Esophagus squamous epithelium (tissue), 5 donors: Measurements from ENCODE around the gene AURKA. TPM values are rescaled to one million over a fixed set of nuclear protein-coding genes. Genes with fewer than 3 reads are reported as not detected.

Source experiments
- DNase-seq: peaks from one replicate; lab custom pipeline; 2025; lab: John Stamatoyannopoulos, UW
- H3K27ac ChIP-seq, 4 donors: fragments of 200-600 bp; sonication (generic); one replicate each; pipeline ENCODE4 v1.5.1; 2016 to 2019; ENCODE audit warnings: mild to moderate bottlenecking in 1 of 4
- H3K27me3 ChIP-seq, 4 donors: fragments of 200-600 bp; sonication (generic); 1 replicate in 3 of 4; 2 replicates in 1 of 4; pipeline versions ENCODE4 v1.5.1 to v1.6.0; 2017 to 2021; ENCODE audit warnings: antibody characterized with exemption in 1 of 4
- H3K36me3 ChIP-seq, 3 donors: fragments of 200-600 bp; sonication (generic); one replicate each; pipeline ENCODE4 v1.5.1; 2016 to 2019
- H3K4me1 ChIP-seq, 3 donors: fragments of 200-600 bp; sonication (generic); one replicate each; pipeline ENCODE4 v1.5.1; 2017 to 2019
- H3K4me3 ChIP-seq, 4 donors: fragments of 200-600 bp; sonication (generic); 1 replicate in 3 of 4; 2 replicates in 1 of 4; pipeline ENCODE4 v1.5.1; 2016 to 2019; ENCODE audit warnings: mild to moderate bottlenecking in 2 of 4, moderate library complexity in 1 of 4
- H3K9me3 ChIP-seq, 3 donors: fragments of 200-600 bp; sonication (generic); one replicate each; pipeline ENCODE4 v1.5.1; 2016 to 2019
- POLR2A ChIP-seq, 4 donors: fragments of 450-650 bp; IDR thresholded peaks; one replicate each; pipeline ENCODE4 v1.6.1; 2017; ENCODE audit warnings: antibody characterized with exemption in 4 of 4, mild to moderate bottlenecking in 4 of 4, moderate library complexity in 3 of 4
- WGBS, 2 donors: methylation state at CpG; one replicate each; pipeline ENCODE4 v1.1.5; 2018; 5-methylcytosine and 5-hydroxymethylcytosine counted together
- intact Hi-C: fragments of 100-400 bp; cut with DNase I; formaldehyde crosslinking; loops from one replicate; pipeline ENCODE4 v1.15.0; 2022
- total RNA-seq, 4 donors: library from RNA; depleted of rRNA; stranded (reverse); fragments of >200 nt; gene quantifications; one replicate each; pipeline ENCODE4 v1.1.0, GENCODE V29; 2016
- TF ChIP-seq, protein P1 (sequence below), 6 experiments: fragments of 450-650 bp in 4 of 6; fragments of 200-600 bp in 2 of 6; sonication (generic) in 2 of 6; IDR thresholded peaks; one replicate each; pipeline ENCODE4 v1.5.1; 2016 to 2019; ENCODE audit warnings: antibody characterized with exemption in 6 of 6, mild to moderate bottlenecking in 4 of 6, moderate library complexity in 4 of 6
- donor health status: DM: yes; HTN: yes; CAD: no.

Gene AURKA
- total RNA-seq, 4 donors from 2014 or later = 2.9 to 25.8 (median 12.3) TPM

GRCh38 chr20:56358600-56359211, 33.3 kb downstream of the AURKA start, which contains the start of gene FAM210B:
FAM210B (plus strand) TSS chr20:56358974; CDS start chr20:56359006, 32 bp downstream.
- peak in 2 of 4 donors; percentile 70 to 71 for TF ChIP-seq POLR2A (IDR thresholded peaks at IDR 0.05)
- TF ChIP-seq, protein P1, sequence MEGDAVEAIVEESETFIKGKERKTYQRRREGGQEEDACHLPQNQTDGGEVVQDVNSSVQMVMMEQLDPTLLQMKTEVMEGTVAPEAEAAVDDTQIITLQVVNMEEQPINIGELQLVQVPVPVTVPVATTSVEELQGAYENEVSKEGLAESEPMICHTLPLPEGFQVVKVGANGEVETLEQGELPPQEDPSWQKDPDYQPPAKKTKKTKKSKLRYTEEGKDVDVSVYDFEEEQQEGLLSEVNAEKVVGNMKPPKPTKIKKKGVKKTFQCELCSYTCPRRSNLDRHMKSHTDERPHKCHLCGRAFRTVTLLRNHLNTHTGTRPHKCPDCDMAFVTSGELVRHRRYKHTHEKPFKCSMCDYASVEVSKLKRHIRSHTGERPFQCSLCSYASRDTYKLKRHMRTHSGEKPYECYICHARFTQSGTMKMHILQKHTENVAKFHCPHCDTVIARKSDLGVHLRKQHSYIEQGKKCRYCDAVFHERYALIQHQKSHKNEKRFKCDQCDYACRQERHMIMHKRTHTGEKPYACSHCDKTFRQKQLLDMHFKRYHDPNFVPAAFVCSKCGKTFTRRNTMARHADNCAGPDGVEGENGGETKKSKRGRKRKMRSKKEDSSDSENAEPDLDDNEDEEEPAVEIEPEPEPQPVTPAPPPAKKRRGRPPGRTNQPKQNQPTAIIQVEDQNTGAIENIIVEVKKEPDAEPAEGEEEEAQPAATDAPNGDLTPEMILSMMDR (IDR thresholded peaks at IDR 0.05) = no peak
- DNase-seq = peak; percentile 55
- intact Hi-C loops = no loop called here
- Histone ChIP-seq H3K4me3 (peak within 1 kb of the TSS; percentile 69 to 96 (median 94)), H3K27ac (peak within 1 kb of the TSS; percentile 76 to 94 (median 88)), H3K27me3 (no peaks in the 10 kb centered on the region), H3K4me1 (peaks cover 12 to 51% (median 16%) of the 10 kb centered on the region in 3 donors), H3K9me3 (no peaks in the 10 kb centered on the region), H3K36me3 (peaks cover 0 to 16% (median 0%) of the 10 kb centered on the region in 3 donors)
- WGBS, 2 donors = 0% methylated on average over 1 to 3 of the region's 63 CpGs

- Histone ChIP-seq H3K27me3 (no peaks in the 10 kb centered on the region), H3K9me3 (no peaks in the 10 kb centered on the region), H3K36me3 (peaks cover 0 to 15% (median 0%) of the 10 kb centered on the region in 3 donors), H3K4me1 (peaks cover 12 to 49% (median 16%) of the 10 kb centered on the region in 3 donors), H3K4me3 (peak overlapping the region in 2 of 4 donors; percentile 69 to 91), H3K27ac (peak overlapping the region in 1 of 4 donors; percentile 19)
- DNase-seq = no peak
- WGBS, 2 donors = 46 to 72% methylated on average over 6 of the region's 6 CpGs
- TF ChIP-seq, protein P1 (IDR thresholded peaks at IDR 0.05) = no peak
- TF ChIP-seq POLR2A (IDR thresholded peaks at IDR 0.05) = no peak
- intact Hi-C loops = no loop called here
Observed at GRCh38 chr20:56358070-56358469, 33.9 kb downstream of the AURKA start.

GRCh38 chr20:56353356-56353755, 38.7 kb downstream of the AURKA start:
- WGBS, 2 donors = 69 to 70% methylated on average over 4 of the region's 4 CpGs
- TF ChIP-seq, protein P1 (IDR thresholded peaks at IDR 0.05) = no peak
- no peak for TF ChIP-seq POLR2A (IDR thresholded peaks at IDR 0.05)
- no peaks in the 10 kb centered on the region for H3K27me3 ChIP-seq

DNA sequence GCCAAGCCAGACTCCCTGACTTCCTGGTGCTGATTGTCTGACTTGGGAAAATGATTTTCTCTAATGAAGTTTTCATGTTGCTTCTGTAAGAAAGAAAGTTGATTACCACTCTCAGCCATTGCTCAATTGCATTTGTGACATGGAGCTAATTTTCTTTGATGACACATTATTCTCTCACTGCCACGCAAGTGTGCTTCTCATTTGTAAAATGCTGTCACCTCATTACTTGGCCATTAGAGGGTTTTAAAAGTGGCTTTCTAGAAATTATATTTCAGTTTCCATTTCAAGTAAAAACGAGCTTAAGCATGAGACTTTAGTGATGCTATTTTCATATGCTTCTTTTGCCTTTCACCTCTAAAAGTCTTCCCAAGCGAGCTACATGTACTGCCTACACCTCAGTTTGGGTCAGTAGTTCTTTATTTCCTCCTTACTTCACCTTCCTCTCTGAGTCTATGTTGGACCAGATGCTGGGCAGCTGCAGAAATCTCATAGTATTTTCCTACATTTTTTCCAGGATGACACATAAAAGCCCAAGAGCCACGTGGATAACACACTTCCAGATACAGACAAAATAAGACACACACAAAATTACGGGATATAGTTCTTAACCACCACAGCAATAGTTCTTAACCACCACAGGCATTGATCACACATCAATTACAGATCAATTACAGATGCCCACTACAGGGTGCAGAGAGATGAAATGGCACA, 39.5 kb downstream of the AURKA start:
- no peaks in the 10 kb centered on the region for H3K27me3 ChIP-seq
- H3K27ac ChIP-seq = no peak overlapping the region
- no peak for DNase-seq
- H3K4me1 ChIP-seq = peaks cover 0 to 8% (median 0%) of the 10 kb centered on the region in 3 donors
- no peaks in the 10 kb centered on the region for H3K36me3 ChIP-seq
- intact Hi-C loops = no loop called here
- TF ChIP-seq, protein P1 (IDR thresholded peaks at IDR 0.05) = no peak
- TF ChIP-seq POLR2A (IDR thresholded peaks at IDR 0.05) = no peak
- H3K9me3 ChIP-seq = no peaks in the 10 kb centered on the region
- H3K4me3 ChIP-seq = no peak overlapping the region
- WGBS, 2 donors = 56 to 65% methylated on average over 5 of the region's 5 CpGs

More at GRCh38 chr20:56353356-56353755, 38.7 kb downstream of the AURKA start:
- Histone ChIP-seq H3K36me3 (no peaks in the 10 kb centered on the region), H3K4me3 (no peak overlapping the region), H3K27ac (no peak overlapping the region), H3K9me3 (no peaks in the 10 kb centered on the region), H3K4me1 (peaks cover 0 to 11% (median 0%) of the 10 kb centered on the region in 3 donors)
- intact Hi-C loops = no loop called here
- no peak for DNase-seq

DNA sequence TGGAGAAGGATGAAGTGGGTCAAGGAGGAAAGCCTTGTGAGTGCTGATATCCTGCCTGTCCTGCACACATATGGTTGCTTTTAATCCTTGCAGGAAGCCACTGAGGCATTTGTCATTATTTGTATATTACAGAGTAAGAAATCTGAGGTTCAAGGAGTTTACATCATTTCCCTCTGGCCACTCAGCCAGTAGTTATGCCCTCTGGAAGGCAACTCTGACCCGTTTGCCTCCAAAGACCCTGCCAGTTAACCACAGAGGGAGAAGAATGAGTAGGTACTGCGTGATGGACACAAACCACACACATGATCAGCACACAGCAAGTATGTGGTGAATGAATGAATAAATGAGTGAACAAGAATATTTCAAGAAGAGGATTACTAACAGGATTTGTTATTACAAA, 41.2 kb downstream of the AURKA start:
- peaks cover 0 to 10% (median 0%) of the 10 kb centered on the region in 4 donors for H3K27me3 ChIP-seq
- intact Hi-C loops = no loop called here
- no peak overlapping the region for H3K4me3 ChIP-seq
- peaks cover 0 to 4% (median 0%) of the 10 kb centered on the region in 3 donors for H3K4me1 ChIP-seq
- no peaks in the 10 kb centered on the region for H3K9me3 ChIP-seq
- TF ChIP-seq, protein P1 (IDR thresholded peaks at IDR 0.05) = no peak
- no peak for TF ChIP-seq POLR2A (IDR thresholded peaks at IDR 0.05)
- H3K36me3 ChIP-seq = no peaks in the 10 kb centered on the region
- no peak for DNase-seq
- H3K27ac ChIP-seq = no peak overlapping the region
- 62 to 82% methylated on average over 2 of the region's 2 CpGs for WGBS, 2 donors
